ENCODE results near the gene FSTL4. TPM values are rescaled to one million over a fixed set of nuclear protein-coding genes. Genes with fewer than 3 reads are reported as not detected.

The FSTL4 gene
- total and polyA plus RNA-seq, 4 donors: 0.08 to 1.4 (median 0.31) TPM

- ATAC-seq (ENCODE audit: insufficient read depth, low FRiP score) (no peak), DNase-seq (no peak)
- Histone ChIP-seq H3K4me1 (ENCODE audit: control insufficient read depth in 5 of 5, insufficient read depth in 5 of 5, low read length in 5 of 5) (peaks cover 0 to 4% (median 0%) of the 10 kb centered on the region in 5 donors), H3K9me3 (ENCODE audit: control insufficient read depth in 4 of 4, insufficient read depth in 3 of 4, low read length in 3 of 4) (no peaks in the 10 kb centered on the region), H3K27me3 (ENCODE audit: control insufficient read depth in 3 of 3, insufficient read depth in 3 of 3, low read length in 2 of 3) (peaks cover 0 to 11% (median 2%) of the 10 kb centered on the region in 3 donors), H3K36me3 (ENCODE audit: control insufficient read depth in 4 of 4, insufficient read depth in 4 of 4, low read length in 4 of 4) (no peaks in the 10 kb centered on the region), H3K27ac (ENCODE audit: low read depth in 1 of 2, low read length in 1 of 2) (no peak overlapping the region), H3K9ac (ENCODE audit: insufficient read depth in 1 of 2, low read length in 2 of 2) (no peak overlapping the region), H3K4me3 (no peak overlapping the region)
- 74 to 81% methylated on average over 6 of the region's 6 CpGs for WGBS, 2 donors
- no peak for TF ChIP-seq CTCF (IDR thresholded peaks at IDR 0.05; ENCODE audit: control extremely low read depth, extremely low read depth)
These were observed 58.1 kb downstream of the FSTL4 start for GRCh38 chr5:133554279-133554678.

DNA sequence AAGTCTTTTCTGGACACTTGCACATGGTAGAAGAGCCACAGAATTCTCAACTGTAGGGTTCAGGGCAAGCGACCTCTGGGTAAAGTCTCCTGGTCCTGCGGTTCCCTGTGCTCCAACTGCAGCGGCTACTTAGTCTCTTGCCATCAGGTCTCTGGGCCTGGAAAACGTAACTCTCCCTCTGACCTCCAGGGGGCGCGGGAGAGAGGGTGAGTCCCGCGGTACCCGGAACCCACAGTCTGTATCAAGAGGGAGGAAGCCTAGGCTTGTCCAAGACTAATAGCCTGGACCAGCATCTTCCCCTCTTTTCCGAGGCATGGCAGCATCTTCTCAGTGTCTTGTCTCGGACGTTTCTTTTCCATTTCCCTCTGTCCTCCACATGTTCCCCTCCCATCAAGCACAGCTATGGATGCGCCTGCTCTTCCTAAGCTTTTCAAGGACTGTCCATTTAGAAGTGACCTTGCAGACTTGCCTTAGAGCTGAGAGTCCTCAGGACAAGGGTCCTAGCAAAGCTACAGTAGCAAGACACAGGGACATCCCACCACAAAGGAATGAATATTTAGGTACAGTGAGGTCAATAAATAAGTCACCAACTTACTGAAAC lies 59.3 kb downstream of the FSTL4 start:
- no peaks in the 10 kb centered on the region for H3K9me3 ChIP-seq (ENCODE audit: control insufficient read depth in 4 of 4, insufficient read depth in 3 of 4, low read length in 3 of 4)
- ATAC-seq (ENCODE audit: insufficient read depth, low FRiP score) (no peak), DNase-seq (peak; percentile 49 to 52 (median 50))
- no peak overlapping the region for H3K9ac ChIP-seq (ENCODE audit: insufficient read depth in 1 of 2, low read length in 2 of 2)
- no peak overlapping the region for H3K4me3 ChIP-seq
- peak; percentile 49 for TF ChIP-seq CTCF (IDR thresholded peaks at IDR 0.05; ENCODE audit: control extremely low read depth, extremely low read depth)
- H3K4me1 ChIP-seq (ENCODE audit: control insufficient read depth in 5 of 5, insufficient read depth in 5 of 5, low read length in 5 of 5): no peaks in the 10 kb centered on the region
- no peak overlapping the region for H3K27ac ChIP-seq (ENCODE audit: low read depth in 1 of 2, low read length in 1 of 2)
- peaks cover 0 to 11% (median under 1%) of the 10 kb centered on the region in 3 donors for H3K27me3 ChIP-seq (ENCODE audit: control insufficient read depth in 3 of 3, insufficient read depth in 3 of 3, low read length in 2 of 3)
- WGBS, 2 donors: 27 to 34% methylated on average over 13 of the region's 13 CpGs
- H3K36me3 ChIP-seq (ENCODE audit: control insufficient read depth in 4 of 4, insufficient read depth in 4 of 4, low read length in 4 of 4): no peaks in the 10 kb centered on the region

DNA sequence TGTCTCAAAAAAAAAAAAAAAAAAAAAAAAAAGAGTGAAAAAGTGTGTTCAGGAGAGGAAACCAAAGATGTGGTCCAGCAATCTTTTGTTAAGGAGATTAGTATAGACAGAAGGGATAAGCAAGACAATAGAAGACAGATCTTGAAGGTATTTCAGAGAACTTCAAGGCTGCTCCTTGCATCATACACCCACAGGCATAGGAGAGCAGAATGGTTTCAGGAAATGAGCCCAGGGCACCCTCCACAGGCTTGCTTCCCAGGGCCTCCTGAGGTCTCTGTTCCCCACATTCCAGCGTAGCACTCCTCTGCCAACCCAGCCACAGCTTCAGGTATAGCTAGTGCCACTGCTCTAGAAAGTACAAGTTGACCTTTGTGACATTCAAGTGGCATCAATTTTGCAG lies 65.8 kb downstream of the FSTL4 start:
- TF ChIP-seq CTCF (IDR thresholded peaks at IDR 0.05; ENCODE audit: control extremely low read depth, extremely low read depth): no peak
- no peak overlapping the region for H3K27ac ChIP-seq (ENCODE audit: low read depth in 1 of 2, low read length in 1 of 2)
- 67 to 85% methylated on average over 1 of the region's 1 CpG for WGBS, 2 donors

GRCh38 chr5:133544346-133544745 lies 68.0 kb downstream of the FSTL4 start:
- TF ChIP-seq CTCF (IDR thresholded peaks at IDR 0.05; ENCODE audit: control extremely low read depth, extremely low read depth): no peak
- ATAC-seq (ENCODE audit: insufficient read depth, low FRiP score) (no peak), DNase-seq (no peak)
- Histone ChIP-seq H3K4me3 (no peak overlapping the region), H3K27ac (ENCODE audit: low read depth in 1 of 2, low read length in 1 of 2) (no peak overlapping the region), H3K9ac (ENCODE audit: insufficient read depth in 1 of 2, low read length in 2 of 2) (no peak overlapping the region), H3K9me3 (ENCODE audit: control insufficient read depth in 4 of 4, insufficient read depth in 3 of 4, low read length in 3 of 4) (peaks cover 0 to 2% (median 0%) of the 10 kb centered on the region in 4 donors), H3K4me1 (ENCODE audit: control insufficient read depth in 5 of 5, insufficient read depth in 5 of 5, low read length in 5 of 5) (no peaks in the 10 kb centered on the region), H3K27me3 (ENCODE audit: control insufficient read depth in 3 of 3, insufficient read depth in 3 of 3, low read length in 2 of 3) (no peaks in the 10 kb centered on the region), H3K36me3 (ENCODE audit: control insufficient read depth in 4 of 4, insufficient read depth in 4 of 4, low read length in 4 of 4) (no peaks in the 10 kb centered on the region)
- WGBS, 2 donors: 76 to 80% methylated on average over 3 of the region's 3 CpGs

More for the DNA sequence above, 65.8 kb downstream of the FSTL4 start:
- ATAC-seq (ENCODE audit: insufficient read depth, low FRiP score) (no peak), DNase-seq (no peak)
- Histone ChIP-seq H3K36me3 (ENCODE audit: control insufficient read depth in 4 of 4, insufficient read depth in 4 of 4, low read length in 4 of 4) (no peaks in the 10 kb centered on the region), H3K4me3 (no peak overlapping the region), H3K4me1 (ENCODE audit: control insufficient read depth in 5 of 5, insufficient read depth in 5 of 5, low read length in 5 of 5) (no peaks in the 10 kb centered on the region), H3K27me3 (ENCODE audit: control insufficient read depth in 3 of 3, insufficient read depth in 3 of 3, low read length in 2 of 3) (peaks cover 0 to 2% (median 0%) of the 10 kb centered on the region in 3 donors), H3K9me3 (ENCODE audit: control insufficient read depth in 4 of 4, insufficient read depth in 3 of 4, low read length in 3 of 4) (peaks cover 0 to 2% (median 0%) of the 10 kb centered on the region in 4 donors), H3K9ac (ENCODE audit: insufficient read depth in 1 of 2, low read length in 2 of 2) (no peak overlapping the region)
